VCaP (cell line): ENCODE results near the gene NOP9.

Experiments used
- H3K27ac ChIP-seq: fragments of 450-650 bp; 2 replicates; pipeline ENCODE4 v1.5.1; 2017
- TF ChIP-seq, protein P1 (sequence below): fragments of 450-650 bp; conservative IDR thresholded peaks from 2 replicates; pipeline ENCODE4 v1.5.1; 2017; ENCODE audit warnings: mild to moderate bottlenecking, moderate library complexity

NOP9 gene

GRCh38 chr14:24308342-24309124 lies 8.9 kb downstream of the NOP9 start:
- TF ChIP-seq, protein P1, sequence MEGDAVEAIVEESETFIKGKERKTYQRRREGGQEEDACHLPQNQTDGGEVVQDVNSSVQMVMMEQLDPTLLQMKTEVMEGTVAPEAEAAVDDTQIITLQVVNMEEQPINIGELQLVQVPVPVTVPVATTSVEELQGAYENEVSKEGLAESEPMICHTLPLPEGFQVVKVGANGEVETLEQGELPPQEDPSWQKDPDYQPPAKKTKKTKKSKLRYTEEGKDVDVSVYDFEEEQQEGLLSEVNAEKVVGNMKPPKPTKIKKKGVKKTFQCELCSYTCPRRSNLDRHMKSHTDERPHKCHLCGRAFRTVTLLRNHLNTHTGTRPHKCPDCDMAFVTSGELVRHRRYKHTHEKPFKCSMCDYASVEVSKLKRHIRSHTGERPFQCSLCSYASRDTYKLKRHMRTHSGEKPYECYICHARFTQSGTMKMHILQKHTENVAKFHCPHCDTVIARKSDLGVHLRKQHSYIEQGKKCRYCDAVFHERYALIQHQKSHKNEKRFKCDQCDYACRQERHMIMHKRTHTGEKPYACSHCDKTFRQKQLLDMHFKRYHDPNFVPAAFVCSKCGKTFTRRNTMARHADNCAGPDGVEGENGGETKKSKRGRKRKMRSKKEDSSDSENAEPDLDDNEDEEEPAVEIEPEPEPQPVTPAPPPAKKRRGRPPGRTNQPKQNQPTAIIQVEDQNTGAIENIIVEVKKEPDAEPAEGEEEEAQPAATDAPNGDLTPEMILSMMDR, result peak; percentile 29
- no peak overlapping the region for H3K27ac ChIP-seq

DNA sequence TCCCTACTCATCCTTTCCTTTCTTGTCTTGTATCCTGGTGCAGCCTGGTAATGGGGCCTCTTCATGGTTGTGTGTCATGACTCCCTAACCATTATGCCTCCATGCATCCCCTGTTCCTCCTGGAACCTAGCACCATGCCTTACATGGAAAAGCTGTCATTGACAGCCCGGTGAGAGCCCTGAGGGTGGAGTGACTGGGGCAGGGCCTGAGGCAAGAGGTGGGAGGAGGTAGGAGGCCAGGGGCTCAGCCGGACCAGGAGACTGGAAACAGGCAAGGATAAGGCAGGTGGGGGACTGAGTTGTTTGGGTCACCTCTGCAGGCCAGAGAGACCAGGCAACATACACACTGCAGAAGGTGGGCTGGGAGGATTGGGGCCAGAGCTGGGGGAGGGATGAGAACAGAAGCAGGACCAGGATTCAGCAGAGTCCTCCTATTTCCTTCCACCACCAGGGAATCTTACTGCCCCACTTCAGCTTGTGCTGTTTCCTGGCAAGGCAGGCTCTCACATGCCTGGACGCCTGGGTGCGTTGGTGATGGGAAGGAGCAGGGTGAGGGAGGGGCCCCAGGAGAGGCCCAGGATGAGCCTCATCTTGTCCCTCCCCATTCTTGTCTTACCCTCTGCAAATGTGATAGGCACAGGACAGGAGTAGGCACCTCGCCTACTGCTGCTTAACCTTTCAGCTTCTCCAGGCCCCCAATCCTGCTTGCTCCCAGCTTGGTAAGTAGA lies 10.1 kb downstream of the NOP9 start, which contains the start of gene LTB4R2:
LTB4R2 (plus strand) TSS at position 603 of the 727 bp plus-strand sequence. CDS start 525 bp downstream, outside the sequence.
- H3K27ac ChIP-seq, result no peak within 1 kb of the TSS
- TF ChIP-seq, protein P1, result no peak

DNA sequence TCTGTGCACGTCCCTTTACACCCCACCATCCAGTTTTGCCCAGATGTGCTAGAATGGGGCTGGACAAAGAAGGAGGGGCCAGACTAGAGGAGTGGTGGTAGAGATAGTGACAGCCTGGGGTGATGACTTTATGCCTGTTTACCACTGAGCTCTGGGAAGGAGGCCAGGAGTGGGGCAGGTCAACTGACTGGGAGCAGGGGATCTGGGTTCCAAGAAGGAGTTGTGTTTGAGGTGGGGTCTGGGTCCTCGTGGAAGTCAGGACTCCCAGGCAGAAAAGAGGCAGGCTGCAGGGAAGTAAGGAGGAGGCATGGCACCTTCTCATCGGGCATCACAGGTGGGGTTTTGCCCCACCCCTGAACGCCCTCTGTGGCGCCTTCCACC lies 10.6 kb downstream of the NOP9 start:
- TF ChIP-seq, protein P1, result no peak
- H3K27ac ChIP-seq, result no peak overlapping the region

- TF ChIP-seq, protein P1, result no peak
- no peak within 1 kb of the TSS for H3K27ac ChIP-seq
These were observed 11.3 kb downstream of the NOP9 start, which contains the start of gene LTB4R for GRCh38 chr14:24310646-24311604. LTB4R (plus strand) TSS chr14:24311502; CDS start chr14:24315652, 4,150 bp downstream.

DNA sequence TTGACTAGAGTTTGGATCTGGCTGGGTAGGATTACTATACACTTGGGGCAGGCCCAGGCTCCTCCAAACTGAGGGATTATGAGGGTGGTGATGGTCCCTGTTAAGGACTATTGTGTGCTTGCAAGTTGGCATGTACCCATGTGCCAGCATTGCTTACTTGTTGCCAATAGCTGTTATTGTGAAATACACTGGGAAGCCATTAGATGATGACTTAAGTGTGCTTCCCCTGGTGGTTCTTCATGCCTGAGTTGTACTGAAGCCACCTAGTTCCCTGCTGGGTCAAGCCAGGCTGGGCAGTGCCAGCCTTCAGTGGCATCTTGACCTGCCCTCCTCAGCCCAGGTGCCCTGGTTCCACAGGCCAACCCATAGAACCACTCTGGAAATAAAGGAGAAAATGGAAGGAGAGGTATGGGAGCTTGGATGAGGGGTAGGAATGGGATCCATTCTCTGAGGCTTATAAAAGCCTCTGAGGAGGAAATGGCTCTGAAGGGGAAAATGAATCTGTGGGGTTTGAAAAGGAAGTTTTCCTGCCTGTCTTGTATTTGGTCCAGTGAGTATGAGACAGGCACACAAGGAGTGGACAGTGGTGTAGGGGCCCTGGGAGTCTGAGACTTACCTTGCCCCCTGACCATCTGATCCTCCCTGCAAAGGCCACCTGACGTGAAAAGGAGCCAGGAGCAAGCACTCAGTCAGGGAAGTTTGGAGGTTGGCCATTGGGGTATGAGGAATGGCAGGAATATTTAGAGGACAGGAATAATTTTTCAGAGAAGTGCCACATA lies 12.4 kb downstream of the NOP9 start:
- TF ChIP-seq, protein P1, result no peak
- no peak overlapping the region for H3K27ac ChIP-seq

DNA sequence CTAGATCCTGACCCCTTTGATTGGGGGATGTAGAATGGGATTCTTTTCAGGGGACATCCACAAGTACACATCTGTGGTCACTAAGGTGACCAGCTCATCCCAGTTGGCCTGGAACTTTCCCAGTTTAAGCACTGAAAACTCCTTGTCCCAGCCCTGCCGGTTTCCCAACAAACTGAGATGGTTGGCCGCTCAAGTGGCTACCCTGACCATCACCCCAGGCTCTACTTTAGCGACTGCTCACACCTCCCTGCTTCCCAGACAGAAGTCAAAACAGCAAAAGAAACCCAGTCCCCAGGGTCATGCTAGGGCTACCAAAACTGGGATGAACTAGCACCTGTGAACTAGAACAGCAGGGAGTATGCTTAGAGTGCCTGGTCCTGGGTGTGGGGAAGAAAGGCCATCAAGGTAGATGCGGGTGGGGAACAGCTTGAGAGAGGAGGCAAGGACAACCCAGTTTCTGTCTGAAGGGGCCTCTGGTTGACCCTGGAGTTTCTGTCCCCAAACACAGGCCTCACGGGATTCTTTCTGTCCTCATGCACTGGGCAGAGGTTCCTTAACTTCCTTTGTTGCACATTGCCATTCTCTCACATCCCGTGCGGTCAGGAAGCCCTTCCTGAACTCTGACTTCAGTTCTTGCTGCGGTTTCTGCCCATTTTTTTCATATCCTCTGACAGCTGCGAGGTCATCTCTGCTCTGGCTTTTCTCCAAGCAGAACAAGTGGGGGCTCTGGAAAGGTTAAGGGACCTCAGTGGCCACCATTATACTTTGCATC lies 13.3 kb downstream of the NOP9 start:
- TF ChIP-seq, protein P1, result no peak
- no peak overlapping the region for H3K27ac ChIP-seq
